ENCODE measurements around the gene KIAA1549. TPM values are rescaled to one million over a fixed set of nuclear protein-coding genes. Genes with fewer than 3 reads are reported as not detected.

KIAA1549 gene
- total RNA-seq, 2 donors from 2014 or later, result 0.95 to 1.8 TPM

- Histone ChIP-seq H3K27me3 (replicated peaks; ENCODE audit: insufficient read depth) (no peaks in the 10 kb centered on the region), H3K4me3 (no peak overlapping the region), H3K36me3 (no peaks in the 10 kb centered on the region), H3K27ac (no peak overlapping the region), H3K4me1 (ENCODE audit: control insufficient read depth in 1 of 2, low read depth in 2 of 2) (no peaks in the 10 kb centered on the region), H3K9me3 (no peaks in the 10 kb centered on the region)
- ATAC-seq (ENCODE audit: insufficient number of reproducible peaks, low FRiP score, low read depth) (no peak), DNase-seq (ENCODE audit: low spot score) (no peak)
- no peak for TF ChIP-seq CTCF (IDR thresholded peaks at IDR 0.05)
Observed at GRCh38 chr7:138868711-138869110, 112.5 kb downstream of the KIAA1549 start.

- no peak for TF ChIP-seq CTCF (IDR thresholded peaks at IDR 0.05)
Observed at GRCh38 chr7:138867744-138868143, 113.4 kb downstream of the KIAA1549 start.

GRCh38 chr7:138866353-138866752 is 114.8 kb downstream of the KIAA1549 start:
- Histone ChIP-seq H3K9me3 (no peaks in the 10 kb centered on the region), H3K27ac (no peak overlapping the region), H3K36me3 (no peaks in the 10 kb centered on the region), H3K4me3 (no peak overlapping the region), H3K27me3 (replicated peaks; ENCODE audit: insufficient read depth) (no peaks in the 10 kb centered on the region), H3K4me1 (ENCODE audit: control insufficient read depth in 1 of 2, low read depth in 2 of 2) (no peaks in the 10 kb centered on the region)
- no peak for TF ChIP-seq CTCF (IDR thresholded peaks at IDR 0.05)
- ATAC-seq (ENCODE audit: insufficient number of reproducible peaks, low FRiP score, low read depth) (no peak), DNase-seq (ENCODE audit: low spot score) (no peak)

More at GRCh38 chr7:138867744-138868143, 113.4 kb downstream of the KIAA1549 start:
- Histone ChIP-seq H3K36me3 (no peaks in the 10 kb centered on the region), H3K4me3 (no peak overlapping the region), H3K27ac (no peak overlapping the region), H3K4me1 (ENCODE audit: control insufficient read depth in 1 of 2, low read depth in 2 of 2) (no peaks in the 10 kb centered on the region), H3K27me3 (replicated peaks; ENCODE audit: insufficient read depth) (no peaks in the 10 kb centered on the region), H3K9me3 (no peaks in the 10 kb centered on the region)
- ATAC-seq (ENCODE audit: insufficient number of reproducible peaks, low FRiP score, low read depth) (no peak), DNase-seq (ENCODE audit: low spot score) (no peak)

- TF ChIP-seq CTCF (IDR thresholded peaks at IDR 0.05), result no peak
- DNase-seq (ENCODE audit: low spot score) (no peak), ATAC-seq (ENCODE audit: insufficient number of reproducible peaks, low FRiP score, low read depth) (no peak)
- Histone ChIP-seq H3K4me1 (ENCODE audit: control insufficient read depth in 1 of 2, low read depth in 2 of 2) (no peaks in the 10 kb centered on the region), H3K9me3 (no peaks in the 10 kb centered on the region), H3K4me3 (no peak overlapping the region), H3K27me3 (replicated peaks; ENCODE audit: insufficient read depth) (no peaks in the 10 kb centered on the region), H3K27ac (no peak overlapping the region), H3K36me3 (no peaks in the 10 kb centered on the region)
Observed at GRCh38 chr7:138865843-138866242, 115.3 kb downstream of the KIAA1549 start.

- Histone ChIP-seq H3K27me3 (replicated peaks; ENCODE audit: insufficient read depth) (no peaks in the 10 kb centered on the region), H3K4me1 (ENCODE audit: control insufficient read depth in 1 of 2, low read depth in 2 of 2) (no peaks in the 10 kb centered on the region), H3K9me3 (no peaks in the 10 kb centered on the region), H3K36me3 (no peaks in the 10 kb centered on the region), H3K27ac (no peak overlapping the region), H3K4me3 (no peak overlapping the region)
- ATAC-seq (ENCODE audit: insufficient number of reproducible peaks, low FRiP score, low read depth) (no peak), DNase-seq (ENCODE audit: low spot score) (no peak)
- TF ChIP-seq CTCF (IDR thresholded peaks at IDR 0.05), result no peak
Observed at GRCh38 chr7:138864667-138865066, 116.5 kb downstream of the KIAA1549 start.
